Measurements from ENCODE around the gene HMCN2. TPM values are rescaled to one million over a fixed set of nuclear protein-coding genes. Genes with fewer than 3 reads are reported as not detected.

The HMCN2 gene
- polyA plus RNA-seq, 1 of the 3 experiments (the other 2 are of a cell fraction) = 0.15 TPM

- Histone ChIP-seq H3K4me1 (ENCODE audit: control insufficient read depth in 1 of 2, insufficient read depth in 2 of 2, low read depth in 1 of 2, low read length in 1 of 2) (peaks cover 0 to 32% of the 10 kb centered on the region in 2 experiments; a peak in 1 of 4 replicates), H3K9ac (no peak overlapping the region), H3F3A (replicated peaks; ENCODE audit: insufficient read depth) (no peaks in the 10 kb centered on the region), H2AFZ (ENCODE audit: low read depth) (no peak overlapping the region), H3K4me2 (no peak overlapping the region), H3K36me3 (replicated peaks in 1 of 2; ENCODE audit: control insufficient read depth in 1 of 2, insufficient read depth in 2 of 2, low read length in 1 of 2) (no peaks in the 10 kb centered on the region), H3K4me3 (ENCODE audit: low read depth in 2 of 2, low read length in 1 of 2) (no peak overlapping the region), H3K27ac (ENCODE audit: low read depth in 2 of 2, low read length in 1 of 2) (no peak overlapping the region), H3K9me2 (no peaks in the 10 kb centered on the region), H3K79me2 (ENCODE audit: insufficient read depth) (no peaks in the 10 kb centered on the region), H3K9me3 (no peaks in the 10 kb centered on the region), H4K20me1 (ENCODE audit: insufficient read depth) (no peaks in the 10 kb centered on the region), H3K27me3 (ENCODE audit: insufficient read depth) (no peaks in the 10 kb centered on the region)
- TF ChIP-seq GABPA (IDR thresholded peaks at IDR 0.05; ENCODE audit: low read depth) (no peak), POLR2AphosphoS5 (IDR thresholded peaks at IDR 0.05; ENCODE audit: low read depth, low read length) (no peak), TCF12 (IDR thresholded peaks at IDR 0.05) (no peak), NFIC (IDR thresholded peaks at IDR 0.05; ENCODE audit: borderline replicate concordance) (no peak), JUND (IDR thresholded peaks at IDR 0.05) (no peak)
- TF ChIP-seq, protein P1, sequence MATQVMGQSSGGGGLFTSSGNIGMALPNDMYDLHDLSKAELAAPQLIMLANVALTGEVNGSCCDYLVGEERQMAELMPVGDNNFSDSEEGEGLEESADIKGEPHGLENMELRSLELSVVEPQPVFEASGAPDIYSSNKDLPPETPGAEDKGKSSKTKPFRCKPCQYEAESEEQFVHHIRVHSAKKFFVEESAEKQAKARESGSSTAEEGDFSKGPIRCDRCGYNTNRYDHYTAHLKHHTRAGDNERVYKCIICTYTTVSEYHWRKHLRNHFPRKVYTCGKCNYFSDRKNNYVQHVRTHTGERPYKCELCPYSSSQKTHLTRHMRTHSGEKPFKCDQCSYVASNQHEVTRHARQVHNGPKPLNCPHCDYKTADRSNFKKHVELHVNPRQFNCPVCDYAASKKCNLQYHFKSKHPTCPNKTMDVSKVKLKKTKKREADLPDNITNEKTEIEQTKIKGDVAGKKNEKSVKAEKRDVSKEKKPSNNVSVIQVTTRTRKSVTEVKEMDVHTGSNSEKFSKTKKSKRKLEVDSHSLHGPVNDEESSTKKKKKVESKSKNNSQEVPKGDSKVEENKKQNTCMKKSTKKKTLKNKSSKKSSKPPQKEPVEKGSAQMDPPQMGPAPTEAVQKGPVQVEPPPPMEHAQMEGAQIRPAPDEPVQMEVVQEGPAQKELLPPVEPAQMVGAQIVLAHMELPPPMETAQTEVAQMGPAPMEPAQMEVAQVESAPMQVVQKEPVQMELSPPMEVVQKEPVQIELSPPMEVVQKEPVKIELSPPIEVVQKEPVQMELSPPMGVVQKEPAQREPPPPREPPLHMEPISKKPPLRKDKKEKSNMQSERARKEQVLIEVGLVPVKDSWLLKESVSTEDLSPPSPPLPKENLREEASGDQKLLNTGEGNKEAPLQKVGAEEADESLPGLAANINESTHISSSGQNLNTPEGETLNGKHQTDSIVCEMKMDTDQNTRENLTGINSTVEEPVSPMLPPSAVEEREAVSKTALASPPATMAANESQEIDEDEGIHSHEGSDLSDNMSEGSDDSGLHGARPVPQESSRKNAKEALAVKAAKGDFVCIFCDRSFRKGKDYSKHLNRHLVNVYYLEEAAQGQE (IDR thresholded peaks at IDR 0.05; ENCODE audit: low read depth, low read length) = no peak
- POLR2A ChIA-PET = no interaction called here
- WGBS (ENCODE audit: low lambda C conversion rate) = 80% methylated on average over 1 of the region's 22 CpGs
- CTCF ChIA-PET = interaction anchor here (0.9 to 1.2 kb wide), 2 partner anchors 18 to 45 kb away, joined by 3 read pairs; no protein-coding TSS in a partner anchor
- no peak for DNase-seq
These were observed 165.4 kb downstream of the HMCN2 start for GRCh38 chr9:130430734-130431535.

- Histone ChIP-seq H3K9me3 (no peaks in the 10 kb centered on the region), H3K9ac (no peak overlapping the region), H4K20me1 (ENCODE audit: insufficient read depth) (no peaks in the 10 kb centered on the region), H3K27ac (ENCODE audit: low read depth in 2 of 2, low read length in 1 of 2) (no peak overlapping the region), H2AFZ (ENCODE audit: low read depth) (no peak overlapping the region), H3K4me1 (ENCODE audit: control insufficient read depth in 1 of 2, insufficient read depth in 2 of 2, low read depth in 1 of 2, low read length in 1 of 2) (peaks cover 0 to 31% of the 10 kb centered on the region in 2 experiments; a peak in 1 of 4 replicates), H3K9me2 (no peaks in the 10 kb centered on the region), H3K4me3 (ENCODE audit: low read depth in 2 of 2, low read length in 1 of 2) (no peak overlapping the region), H3F3A (replicated peaks; ENCODE audit: insufficient read depth) (no peaks in the 10 kb centered on the region), H3K36me3 (replicated peaks in 1 of 2; ENCODE audit: control insufficient read depth in 1 of 2, insufficient read depth in 2 of 2, low read length in 1 of 2) (no peaks in the 10 kb centered on the region), H3K4me2 (no peak overlapping the region), H3K27me3 (ENCODE audit: insufficient read depth) (no peaks in the 10 kb centered on the region), H3K79me2 (ENCODE audit: insufficient read depth) (no peaks in the 10 kb centered on the region)
- 67% methylated on average over 5 of the region's 17 CpGs for WGBS (ENCODE audit: low lambda C conversion rate)
- no peak for TF ChIP-seq JUND (IDR thresholded peaks at IDR 0.05)
- DNase-seq = no peak
- ChIA-PET POLR2A (interaction anchor here (0.6 kb wide), 1 partner anchor 29 kb away, joined by 3 read pairs; no protein-coding TSS in a partner anchor), CTCF (interaction anchor here (0.8 to 3.3 kb wide), 5 partner anchors 18 to 46 kb away, joined by 3 to 13 read pairs (median 3); no protein-coding TSS in a partner anchor)
These were observed 166.2 kb downstream of the HMCN2 start for GRCh38 chr9:130431536-130432303.
